ENCODE data around the gene CCDC91. TPM values are rescaled to one million over a fixed set of nuclear protein-coding genes. Genes with fewer than 3 reads are reported as not detected.

The CCDC91 gene, protein sequence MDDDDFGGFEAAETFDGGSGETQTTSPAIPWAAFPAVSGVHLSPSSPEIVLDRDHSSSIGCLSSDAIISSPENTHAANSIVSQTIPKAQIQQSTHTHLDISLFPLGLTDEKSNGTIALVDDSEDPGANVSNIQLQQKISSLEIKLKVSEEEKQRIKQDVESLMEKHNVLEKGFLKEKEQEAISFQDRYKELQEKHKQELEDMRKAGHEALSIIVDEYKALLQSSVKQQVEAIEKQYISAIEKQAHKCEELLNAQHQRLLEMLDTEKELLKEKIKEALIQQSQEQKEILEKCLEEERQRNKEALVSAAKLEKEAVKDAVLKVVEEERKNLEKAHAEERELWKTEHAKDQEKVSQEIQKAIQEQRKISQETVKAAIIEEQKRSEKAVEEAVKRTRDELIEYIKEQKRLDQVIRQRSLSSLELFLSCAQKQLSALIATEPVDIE
- total RNA-seq: 10 to 100 TPM; 27.7 to 77.5 (median 30.2) TPM

DNA sequence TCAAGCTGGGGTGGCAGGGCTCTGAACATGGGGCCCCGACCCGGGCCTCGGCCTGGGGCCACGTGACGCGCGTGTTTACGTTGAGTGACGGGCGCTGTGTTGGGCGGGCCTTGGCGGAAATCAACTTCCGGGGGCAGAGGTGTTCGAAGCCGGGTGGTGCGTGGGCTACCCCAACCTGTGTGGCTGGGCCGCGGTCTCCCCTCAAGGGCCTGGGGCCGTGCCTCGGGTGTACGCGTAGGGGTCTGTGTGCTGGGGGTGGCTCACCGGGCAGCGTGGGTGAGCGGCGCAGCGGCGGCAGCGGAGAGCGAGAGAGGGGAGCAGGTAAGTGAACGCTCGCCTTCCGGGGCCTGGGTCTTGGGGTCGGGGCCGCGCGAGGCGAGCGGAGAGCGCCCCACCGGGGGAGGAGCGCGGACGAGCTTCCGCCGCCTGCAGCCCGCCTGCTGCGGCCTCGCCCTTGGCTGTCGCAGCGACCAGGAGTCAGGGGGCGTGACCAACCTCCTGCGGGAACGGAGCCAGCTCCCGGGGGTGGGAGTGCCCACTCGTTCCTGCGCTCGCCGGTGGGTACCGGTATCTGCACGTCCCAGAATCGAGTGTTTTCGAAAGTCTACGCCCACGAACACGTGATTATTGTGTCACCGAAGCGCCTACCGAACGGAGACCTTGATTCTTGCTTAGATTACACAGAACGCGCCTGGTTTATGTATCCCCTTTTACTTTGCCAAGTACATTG lies at the start of gene CCDC91:
TSS of gene CCDC91 (plus strand) at position 136 of the 730 bp plus-strand sequence. CDS start 66,760 bp downstream, outside the sequence.
- 1 to 3% methylated on average over 37 to 56 of the region's 72 CpGs for WGBS, 2 donors
- TF ChIP-seq POLR2A (IDR thresholded peaks at IDR 0.05): peak in 3 of 4 donors; percentile 27 to 78 (median 75)
- TF ChIP-seq, protein P1, sequence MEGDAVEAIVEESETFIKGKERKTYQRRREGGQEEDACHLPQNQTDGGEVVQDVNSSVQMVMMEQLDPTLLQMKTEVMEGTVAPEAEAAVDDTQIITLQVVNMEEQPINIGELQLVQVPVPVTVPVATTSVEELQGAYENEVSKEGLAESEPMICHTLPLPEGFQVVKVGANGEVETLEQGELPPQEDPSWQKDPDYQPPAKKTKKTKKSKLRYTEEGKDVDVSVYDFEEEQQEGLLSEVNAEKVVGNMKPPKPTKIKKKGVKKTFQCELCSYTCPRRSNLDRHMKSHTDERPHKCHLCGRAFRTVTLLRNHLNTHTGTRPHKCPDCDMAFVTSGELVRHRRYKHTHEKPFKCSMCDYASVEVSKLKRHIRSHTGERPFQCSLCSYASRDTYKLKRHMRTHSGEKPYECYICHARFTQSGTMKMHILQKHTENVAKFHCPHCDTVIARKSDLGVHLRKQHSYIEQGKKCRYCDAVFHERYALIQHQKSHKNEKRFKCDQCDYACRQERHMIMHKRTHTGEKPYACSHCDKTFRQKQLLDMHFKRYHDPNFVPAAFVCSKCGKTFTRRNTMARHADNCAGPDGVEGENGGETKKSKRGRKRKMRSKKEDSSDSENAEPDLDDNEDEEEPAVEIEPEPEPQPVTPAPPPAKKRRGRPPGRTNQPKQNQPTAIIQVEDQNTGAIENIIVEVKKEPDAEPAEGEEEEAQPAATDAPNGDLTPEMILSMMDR (IDR thresholded peaks at IDR 0.05): peak in 4 of 6 experiments; percentile 21 to 49 (median 28)
- TF ChIP-seq EP300 (IDR thresholded peaks at IDR 0.05): peak in 2 of 4 donors; percentile 58 to 83
- peak; percentile 16 to 72 for TF ChIP-seq POLR2AphosphoS5 (IDR thresholded peaks at IDR 0.05)
- no peaks in the 10 kb centered on the region for H3K27me3 ChIP-seq
- ATAC-seq (ENCODE audit: low FRiP score in 2 of 2) (peak; percentile 93), DNase-seq (peak; percentile 90 to 96)
- peak within 1 kb of the TSS; percentile 75 to 93 (median 86) for H3K4me3 ChIP-seq
- H3K36me3 ChIP-seq: no peaks in the 10 kb centered on the region
- H3K27ac ChIP-seq: peak within 1 kb of the TSS; percentile 95 to 99 (median 98)
- peaks cover 7 to 17% (median 8%) of the 10 kb centered on the region in 4 donors for H3K4me1 ChIP-seq
- H3K9me3 ChIP-seq: peaks cover 0 to 4% (median 0%) of the 10 kb centered on the region in 4 donors

DNA sequence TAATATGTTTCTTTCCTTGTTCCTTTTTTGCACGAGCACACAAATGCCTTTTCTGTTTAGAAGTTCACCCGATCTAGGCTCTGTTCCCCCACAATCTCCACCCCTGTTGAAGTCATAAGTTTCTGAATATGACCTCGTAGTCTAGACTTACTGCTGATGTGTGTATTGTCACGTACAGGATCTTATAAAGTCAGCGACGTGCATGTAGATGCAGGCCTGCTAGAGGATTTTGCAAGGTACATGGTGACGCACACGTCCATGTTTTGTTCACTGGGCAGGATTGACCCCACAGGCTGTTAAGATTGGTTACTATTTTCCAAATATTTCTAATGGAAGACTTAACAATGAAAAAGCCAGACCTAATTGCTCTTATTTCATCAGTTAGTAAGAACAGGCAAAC lies 46.2 kb upstream of the CCDC91 start:
- DNase-seq: no peak

DNA sequence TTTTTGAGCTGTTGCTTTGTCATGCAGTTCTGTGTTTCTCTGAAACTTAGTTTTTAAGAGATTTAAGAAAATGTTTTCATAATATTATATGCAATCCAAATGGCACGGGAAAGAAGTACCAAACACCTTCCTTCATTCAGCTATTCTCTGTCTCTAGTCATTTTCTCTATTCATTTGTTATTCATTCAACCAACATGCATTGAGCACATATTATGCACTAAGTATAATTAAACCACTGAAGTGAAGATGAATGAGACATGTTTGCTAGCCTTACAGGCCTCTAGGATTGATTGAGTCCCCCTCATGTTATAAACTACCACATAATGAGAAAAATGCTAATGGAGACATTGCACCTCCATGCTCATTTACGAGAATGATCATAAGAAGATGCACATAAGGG lies 45.7 kb upstream of the CCDC91 start:
- TF ChIP-seq, protein P1 (IDR thresholded peaks at IDR 0.05): no peak
- no peak for TF ChIP-seq EP300 (IDR thresholded peaks at IDR 0.05)
- no peak for TF ChIP-seq POLR2AphosphoS5 (IDR thresholded peaks at IDR 0.05)
- TF ChIP-seq POLR2A (IDR thresholded peaks at IDR 0.05): no peak
- Histone ChIP-seq H3K27me3 (no peaks in the 10 kb centered on the region), H3K9me3 (no peaks in the 10 kb centered on the region), H3K27ac (no peak overlapping the region), H3K36me3 (no peaks in the 10 kb centered on the region), H3K4me3 (no peak overlapping the region), H3K4me1 (no peaks in the 10 kb centered on the region)
- 85 to 97% methylated on average over 2 of the region's 2 CpGs for WGBS, 2 donors
- ATAC-seq (ENCODE audit: low FRiP score in 2 of 2) (no peak), DNase-seq (no peak)

More for the DNA sequence above, 46.2 kb upstream of the CCDC91 start:
- ATAC-seq (ENCODE audit: low FRiP score in 2 of 2): no peak
- Histone ChIP-seq H3K4me3 (no peak overlapping the region), H3K4me1 (no peaks in the 10 kb centered on the region), H3K9me3 (no peaks in the 10 kb centered on the region), H3K27ac (no peak overlapping the region), H3K27me3 (no peaks in the 10 kb centered on the region), H3K36me3 (no peaks in the 10 kb centered on the region)
- 80 to 87% methylated on average over 8 of the region's 8 CpGs for WGBS, 2 donors
- TF ChIP-seq POLR2AphosphoS5 (IDR thresholded peaks at IDR 0.05): no peak
- TF ChIP-seq, protein P1 (IDR thresholded peaks at IDR 0.05): no peak
- TF ChIP-seq POLR2A (IDR thresholded peaks at IDR 0.05): no peak
- no peak for TF ChIP-seq EP300 (IDR thresholded peaks at IDR 0.05)

DNA sequence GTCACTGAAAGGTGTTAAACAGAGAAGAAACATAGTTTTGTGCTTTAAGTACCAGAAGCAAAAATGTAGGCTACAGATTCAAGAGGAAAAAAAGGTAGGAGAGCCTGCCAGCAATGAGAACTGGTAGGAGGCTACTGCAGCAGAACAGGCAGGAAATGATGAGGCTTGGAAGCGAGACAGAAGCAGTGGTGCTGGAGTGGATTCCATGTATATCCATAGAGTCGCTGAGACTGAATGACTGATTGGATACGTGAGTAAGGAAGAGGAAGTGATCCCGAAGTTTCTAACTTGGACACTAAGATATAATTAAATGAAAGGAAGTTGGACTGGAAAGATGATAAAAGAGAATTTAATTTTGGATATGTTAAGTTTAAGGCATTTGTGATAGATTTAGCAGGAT lies 45.0 kb upstream of the CCDC91 start:
- Histone ChIP-seq H3K4me1 (no peaks in the 10 kb centered on the region), H3K27ac (no peak overlapping the region), H3K36me3 (no peaks in the 10 kb centered on the region), H3K4me3 (no peak overlapping the region), H3K27me3 (no peaks in the 10 kb centered on the region), H3K9me3 (no peaks in the 10 kb centered on the region)
- DNase-seq (no peak), ATAC-seq (ENCODE audit: low FRiP score in 2 of 2) (no peak)
- 67 to 85% methylated on average over 4 of the region's 4 CpGs for WGBS, 2 donors
- TF ChIP-seq EP300 (IDR thresholded peaks at IDR 0.05): no peak
- no peak for TF ChIP-seq POLR2AphosphoS5 (IDR thresholded peaks at IDR 0.05)
- TF ChIP-seq, protein P1 (IDR thresholded peaks at IDR 0.05): no peak
- TF ChIP-seq POLR2A (IDR thresholded peaks at IDR 0.05): no peak
